Measurements from ENCODE around the gene WDR1.

- TF ChIP-seq CTCF (IDR thresholded peaks at IDR 0.05; ENCODE audit: low read length) (no peak), EZH2 (IDR thresholded peaks at IDR 0.05; ENCODE audit: borderline replicate concordance, low read length) (no peak)
Observed at GRCh38 chr4:10085386-10085785, 31.2 kb downstream of the WDR1 start.

All from OCI-LY1 (cell line).